HEK293 (cell line): ENCODE data around the gene MEG3.

ENCODE experiments used
- CTCF ChIA-PET: fragments of 350-600 bp; formaldehyde crosslinking; extraction: SDS; loops from one replicate; lab custom pipeline; 2021; ENCODE audit warnings: antibody characterized with exemption; lab: Yijun Ruan, JAX
- POLR2A ChIA-PET: fragments of 300-600 bp; formaldehyde crosslinking; extraction: SDS; loops from one replicate; lab custom pipeline; 2020; ENCODE audit warnings: antibody characterized with exemption, inconsistent platforms; lab: Yijun Ruan, JAX
- H3K27ac ChIP-seq: fragments of 200-500 bp; sonication (Bioruptor generic); 2 replicates; pipeline ENCODE4 v1.5.1; 2014; ENCODE audit warnings: low read depth, low read length, control low read depth, inconsistent platforms; ENCODE audit errors: extremely low read depth
- H3K36me3 ChIP-seq, 2 experiments: fragments of 200-500 bp in 1 of 2; sonication (Bioruptor generic) in 1 of 2; 1 replicate in 1 of 2; 2 replicates in 1 of 2; pipeline ENCODE4 v1.5.1; 2014 to 2017; ENCODE audit warnings: inconsistent platforms in 2 of 2, low read length in 2 of 2; ENCODE audit not compliant: control insufficient read depth in 2 of 2, insufficient read depth in 1 of 2
- H3K4me1 ChIP-seq: fragments of 200-500 bp; sonication (Bioruptor generic); 2 replicates; pipeline ENCODE4 v1.5.1; 2014; ENCODE audit warnings: mild to moderate bottlenecking, low read length, inconsistent platforms; ENCODE audit not compliant: control insufficient read depth, insufficient read depth
- H3K4me3 ChIP-seq: 2 replicates; pipeline ENCODE4 v1.5.1; 2011; ENCODE audit warnings: low read depth, mild to moderate bottlenecking, control low read depth, low read length, moderate library complexity
- H3K9me3 ChIP-seq: fragments of 200-500 bp; sonication (Bioruptor generic); 2 replicates; pipeline ENCODE4 v1.5.1; 2014; ENCODE audit warnings: low read depth, low read length, inconsistent platforms; ENCODE audit not compliant: control insufficient read depth, insufficient read depth
- GLI4 ChIP-seq: fragments of 450-650 bp; formaldehyde crosslinking; IDR thresholded peaks from 2 replicates; pipeline ENCODE4 v1.5.1; 2016; ENCODE audit warnings: missing biosample characterization, missing genetic modification characterization
- GLIS1 ChIP-seq: fragments of 450-650 bp; formaldehyde crosslinking; IDR thresholded peaks from 2 replicates; pipeline ENCODE4 v1.5.1; 2016; ENCODE audit warnings: missing biosample characterization, missing genetic modification characterization
- HOXD13 ChIP-seq: sonication (generic); formaldehyde crosslinking; IDR thresholded peaks from 2 replicates; pipeline ENCODE4 v1.8.0; 2022; ENCODE audit warnings: missing genetic modification reagents, borderline replicate concordance
- OSR2 ChIP-seq: fragments of 450-650 bp; formaldehyde crosslinking; IDR thresholded peaks from 2 replicates; pipeline ENCODE4 v1.5.1; 2016; ENCODE audit warnings: missing biosample characterization, missing genetic modification characterization
- PRDM2 ChIP-seq: fragments of 450-650 bp; formaldehyde crosslinking; IDR thresholded peaks from 2 replicates; pipeline ENCODE4 v1.5.1; 2016; ENCODE audit warnings: missing biosample characterization, missing genetic modification characterization, borderline replicate concordance
- SCRT2 ChIP-seq: fragments of 450-650 bp; formaldehyde crosslinking; IDR thresholded peaks from 2 replicates; pipeline ENCODE4 v1.5.1; 2016; ENCODE audit warnings: missing biosample characterization, missing genetic modification characterization
- ZBTB1 ChIP-seq: fragments of 450-650 bp; formaldehyde crosslinking; IDR thresholded peaks from 2 replicates; pipeline ENCODE4 v1.5.1; 2016; ENCODE audit warnings: missing biosample characterization, missing genetic modification characterization
- ZBTB44 ChIP-seq: fragments of 450-650 bp; IDR thresholded peaks from 2 replicates; pipeline ENCODE4 v1.5.1; 2018; ENCODE audit warnings: missing biosample characterization, mild to moderate bottlenecking, missing genetic modification characterization
- ZIC2 ChIP-seq: fragments of 450-650 bp; formaldehyde crosslinking; IDR thresholded peaks from 2 replicates; pipeline ENCODE4 v1.5.1; 2016; ENCODE audit warnings: missing biosample characterization, missing genetic modification characterization
- ZNF23 ChIP-seq: fragments of 450-650 bp; formaldehyde crosslinking; IDR thresholded peaks from 2 replicates; pipeline ENCODE4 v1.5.1; 2016; ENCODE audit warnings: missing biosample characterization, missing genetic modification characterization, borderline replicate concordance
- ZNF239 ChIP-seq: fragments of 450-650 bp; formaldehyde crosslinking; IDR thresholded peaks from 2 replicates; pipeline ENCODE4 v1.5.1; 2016; ENCODE audit warnings: missing biosample characterization, missing genetic modification characterization
- ZNF266 ChIP-seq: fragments of 450-650 bp; formaldehyde crosslinking; IDR thresholded peaks from 2 replicates; pipeline ENCODE4 v1.5.1; 2016; ENCODE audit warnings: missing biosample characterization, missing genetic modification characterization, low read depth
- ZNF423 ChIP-seq: fragments of 450-650 bp; formaldehyde crosslinking; IDR thresholded peaks from 2 replicates; pipeline ENCODE4 v1.5.1; 2016; ENCODE audit warnings: missing biosample characterization, missing genetic modification characterization
- ZNF449 ChIP-seq: fragments of 450-650 bp; formaldehyde crosslinking; IDR thresholded peaks from 2 replicates; pipeline ENCODE4 v1.5.1; 2017; ENCODE audit warnings: missing biosample characterization, mild to moderate bottlenecking, missing genetic modification characterization, moderate library complexity
- ZNF521 ChIP-seq: fragments of 450-650 bp; formaldehyde crosslinking; IDR thresholded peaks from 2 replicates; pipeline ENCODE4 v1.5.1; 2017; ENCODE audit warnings: missing biosample characterization, mild to moderate bottlenecking, missing genetic modification characterization
- ZNF530 ChIP-seq: fragments of 450-650 bp; formaldehyde crosslinking; IDR thresholded peaks from 2 replicates; pipeline ENCODE4 v1.5.1; 2016; ENCODE audit warnings: low read depth, missing biosample characterization, missing genetic modification characterization
- ZNF549 ChIP-seq: fragments of 450-650 bp; IDR thresholded peaks from 2 replicates; pipeline ENCODE4 v1.5.1; 2018; ENCODE audit warnings: missing biosample characterization, missing genetic modification characterization, mild to moderate bottlenecking, inconsistent platforms, moderate library complexity
- ZNF629 ChIP-seq: fragments of 450-650 bp; formaldehyde crosslinking; IDR thresholded peaks from 2 replicates; pipeline ENCODE4 v1.5.1; 2017; ENCODE audit warnings: missing biosample characterization, missing genetic modification characterization
- ZNF654 ChIP-seq: fragments of 450-650 bp; formaldehyde crosslinking; IDR thresholded peaks from 2 replicates; pipeline ENCODE4 v1.5.1; 2016; ENCODE audit warnings: low read depth, missing biosample characterization, missing genetic modification characterization
- ZNF677 ChIP-seq: fragments of 450-650 bp; IDR thresholded peaks from 2 replicates; pipeline ENCODE4 v1.5.0; 2018; ENCODE audit warnings: missing biosample characterization, mild to moderate bottlenecking, missing genetic modification characterization, moderate library complexity
- ZNF707 ChIP-seq: fragments of 450-650 bp; formaldehyde crosslinking; IDR thresholded peaks from 2 replicates; pipeline ENCODE4 v1.5.1; 2016; ENCODE audit warnings: missing biosample characterization, missing genetic modification characterization
- ZNF830 ChIP-seq: fragments of 450-650 bp; IDR thresholded peaks from 2 replicates; pipeline ENCODE4 v1.5.0; 2018; ENCODE audit warnings: missing biosample characterization, missing genetic modification characterization, low read depth, mild to moderate bottlenecking, moderate library complexity
- ZNF837 ChIP-seq: fragments of 450-650 bp; formaldehyde crosslinking; IDR thresholded peaks from 2 replicates; pipeline ENCODE4 v1.5.1; 2016; ENCODE audit warnings: missing biosample characterization, missing genetic modification characterization
- ZSCAN23 ChIP-seq: fragments of 450-650 bp; formaldehyde crosslinking; IDR thresholded peaks from 2 replicates; pipeline ENCODE4 v1.5.1; 2016; ENCODE audit warnings: missing biosample characterization, missing genetic modification characterization
- TF ChIP-seq, protein P1 (sequence below): fragments of 450-650 bp; formaldehyde crosslinking; IDR thresholded peaks from 2 replicates; pipeline ENCODE4 v1.5.0; 2017; ENCODE audit warnings: missing biosample characterization, missing genetic modification characterization, borderline replicate concordance
- TF ChIP-seq, protein P2 (sequence below): fragments of 450-650 bp; formaldehyde crosslinking; IDR thresholded peaks from 2 replicates; pipeline ENCODE4 v1.5.1; 2016; ENCODE audit warnings: missing biosample characterization, missing genetic modification characterization

Gene MEG3

GRCh38 chr14:100807979-100808734 lies 17.8 kb upstream of the MEG3 start:
- no peak overlapping the region for H3K27ac ChIP-seq
- ChIA-PET CTCF (no interaction called here), POLR2A (no interaction called here)
- H3K4me3 ChIP-seq: no peak overlapping the region
- no peaks in the 10 kb centered on the region for H3K36me3 ChIP-seq
- no peaks in the 10 kb centered on the region for H3K9me3 ChIP-seq
- H3K4me1 ChIP-seq: no peaks in the 10 kb centered on the region
- no peak for TF ChIP-seq GLI4 (tag by site-specific recombination)
- TF ChIP-seq ZNF23 (tag by site-specific recombination): no peak
- TF ChIP-seq ZNF530: no peak
- TF ChIP-seq ZNF707 (tag by site-specific recombination): no peak
- TF ChIP-seq GLIS1 (tag by site-specific recombination): peak; percentile 53; the same call in 1 of the 2 replicates
- TF ChIP-seq, protein P1, sequence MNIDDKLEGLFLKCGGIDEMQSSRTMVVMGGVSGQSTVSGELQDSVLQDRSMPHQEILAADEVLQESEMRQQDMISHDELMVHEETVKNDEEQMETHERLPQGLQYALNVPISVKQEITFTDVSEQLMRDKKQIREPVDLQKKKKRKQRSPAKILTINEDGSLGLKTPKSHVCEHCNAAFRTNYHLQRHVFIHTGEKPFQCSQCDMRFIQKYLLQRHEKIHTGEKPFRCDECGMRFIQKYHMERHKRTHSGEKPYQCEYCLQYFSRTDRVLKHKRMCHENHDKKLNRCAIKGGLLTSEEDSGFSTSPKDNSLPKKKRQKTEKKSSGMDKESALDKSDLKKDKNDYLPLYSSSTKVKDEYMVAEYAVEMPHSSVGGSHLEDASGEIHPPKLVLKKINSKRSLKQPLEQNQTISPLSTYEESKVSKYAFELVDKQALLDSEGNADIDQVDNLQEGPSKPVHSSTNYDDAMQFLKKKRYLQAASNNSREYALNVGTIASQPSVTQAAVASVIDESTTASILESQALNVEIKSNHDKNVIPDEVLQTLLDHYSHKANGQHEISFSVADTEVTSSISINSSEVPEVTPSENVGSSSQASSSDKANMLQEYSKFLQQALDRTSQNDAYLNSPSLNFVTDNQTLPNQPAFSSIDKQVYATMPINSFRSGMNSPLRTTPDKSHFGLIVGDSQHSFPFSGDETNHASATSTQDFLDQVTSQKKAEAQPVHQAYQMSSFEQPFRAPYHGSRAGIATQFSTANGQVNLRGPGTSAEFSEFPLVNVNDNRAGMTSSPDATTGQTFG (tag by site-specific recombination): no peak
- TF ChIP-seq ZBTB44 (tag by site-specific recombination): no peak
- TF ChIP-seq ZNF266 (tag by site-specific recombination): no peak
- TF ChIP-seq, protein P2, sequence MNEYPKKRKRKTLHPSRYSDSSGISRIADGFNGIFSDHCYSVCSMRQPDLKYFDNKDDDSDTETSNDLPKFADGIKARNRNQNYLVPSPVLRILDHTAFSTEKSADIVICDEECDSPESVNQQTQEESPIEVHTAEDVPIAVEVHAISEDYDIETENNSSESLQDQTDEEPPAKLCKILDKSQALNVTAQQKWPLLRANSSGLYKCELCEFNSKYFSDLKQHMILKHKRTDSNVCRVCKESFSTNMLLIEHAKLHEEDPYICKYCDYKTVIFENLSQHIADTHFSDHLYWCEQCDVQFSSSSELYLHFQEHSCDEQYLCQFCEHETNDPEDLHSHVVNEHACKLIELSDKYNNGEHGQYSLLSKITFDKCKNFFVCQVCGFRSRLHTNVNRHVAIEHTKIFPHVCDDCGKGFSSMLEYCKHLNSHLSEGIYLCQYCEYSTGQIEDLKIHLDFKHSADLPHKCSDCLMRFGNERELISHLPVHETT (tag by site-specific recombination): no peak
- no peak for TF ChIP-seq HOXD13 (CRISPR knock-in tag)
- no peak for TF ChIP-seq ZNF423
- no peak for TF ChIP-seq ZNF449
- TF ChIP-seq ZNF549 (tag by site-specific recombination): no peak
- TF ChIP-seq ZSCAN23: no peak
- TF ChIP-seq ZNF654: no peak
- no peak for TF ChIP-seq ZBTB1 (tag by site-specific recombination)
- TF ChIP-seq OSR2: no peak
- TF ChIP-seq ZNF830 (tag by site-specific recombination): no peak
- TF ChIP-seq ZNF239 (tag by site-specific recombination): no peak
- TF ChIP-seq PRDM2 (tag by site-specific recombination): no peak
- no peak for TF ChIP-seq ZNF521 (tag by site-specific recombination)
- TF ChIP-seq ZNF837 (tag by site-specific recombination): no peak
- no peak for TF ChIP-seq SCRT2 (tag by site-specific recombination)
- no peak for TF ChIP-seq ZNF677 (tag by site-specific recombination)
- TF ChIP-seq ZIC2: 0 out of 2 replicates have a peak, but pooled peaks have one; percentile 8
- no peak for TF ChIP-seq ZNF629 (tag by site-specific recombination)
